ENCODE results near the gene GJC1. TPM values are rescaled to one million over a fixed set of nuclear protein-coding genes. Genes with fewer than 3 reads are reported as not detected.

Gene GJC1
- total and polyA plus RNA-seq, 2 donors (not counting 3 experiments of a cell fraction or from before 2014, with no cell fraction given) = 13.8 to 39.7 TPM

DNA sequence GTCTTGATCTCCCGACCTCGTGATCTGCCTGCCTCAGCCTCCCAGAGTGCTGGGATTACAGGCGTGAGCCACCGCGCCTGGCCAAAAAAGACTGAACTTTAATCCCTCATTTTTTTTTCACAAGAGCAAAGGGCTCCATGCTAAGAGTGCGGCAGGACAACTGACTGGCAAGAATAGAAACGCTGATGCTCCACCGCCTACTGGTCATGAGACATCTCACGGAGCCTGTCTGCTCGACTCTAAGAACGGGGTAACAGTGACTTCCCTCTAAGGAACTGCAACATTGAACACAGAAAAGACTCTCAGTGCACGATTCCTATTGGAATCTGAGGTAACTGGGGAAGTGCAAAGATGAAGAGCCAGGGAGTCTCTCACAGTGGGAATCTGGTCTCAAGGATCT, 41.5 kb upstream of the GJC1 start:
- Histone ChIP-seq H3K79me2 (ENCODE audit: control insufficient read depth, insufficient read depth, low read length) (no peaks in the 10 kb centered on the region), H3K9me1 (replicated peaks; ENCODE audit: control insufficient read depth, extremely low read depth, insufficient read depth, low read length) (no peaks in the 10 kb centered on the region), H3K9ac (replicated peaks; ENCODE audit: extremely low read depth, insufficient read depth, low read length) (no peak overlapping the region), H3K27ac (ENCODE audit: insufficient read depth, low read depth, low read length) (no peak overlapping the region), H3K27me3 (ENCODE audit: control insufficient read depth in 2 of 2, insufficient read depth in 2 of 2, low read length in 2 of 2) (no peaks in the 10 kb centered on the region), H3K4me1 (ENCODE audit: control insufficient read depth, extremely low read depth, insufficient read depth, low read length) (peaks cover 20% of the 10 kb centered on the region), H3K4me2 (ENCODE audit: insufficient read depth, low read length) (no peak overlapping the region), H3K4me3 (replicated peaks in 1 of 3; ENCODE audit: insufficient read depth in 1 of 3, low read depth in 1 of 3, low read length in 3 of 3) (no peak overlapping the region), H2AFZ (ENCODE audit: low read depth, low read length) (no peak overlapping the region), H3K36me3 (ENCODE audit: control insufficient read depth in 2 of 2, extremely low read depth in 1 of 2, insufficient read depth in 2 of 2, low read length in 2 of 2) (peaks cover 20 to 37% of the 10 kb centered on the region in 2 experiments), H3K9me3 (replicated peaks; ENCODE audit: control insufficient read depth, insufficient read depth, low read length) (no peaks in the 10 kb centered on the region), H4K20me1 (replicated peaks; ENCODE audit: control insufficient read depth, extremely low read depth, insufficient read depth, low read length) (no peaks in the 10 kb centered on the region)
- no TSS peak for BruUV-seq (replicated peaks)
- POLR2A ChIA-PET = no interaction called here
- no peak for DNase-seq (ENCODE audit: low read depth, low spot score)
- intact Hi-C loops (cut with micrococcal nuclease) = no loop called here
- CTCF ChIA-PET = interaction anchor here (0.6 to 16.1 kb wide), 3 partner anchors 14 to 264 kb away, joined by 3 to 368 read pairs (median 4); partner anchors contain the start of gene ACBD4
- no peak for FAIRE-seq
- TF ChIP-seq, protein P1, sequence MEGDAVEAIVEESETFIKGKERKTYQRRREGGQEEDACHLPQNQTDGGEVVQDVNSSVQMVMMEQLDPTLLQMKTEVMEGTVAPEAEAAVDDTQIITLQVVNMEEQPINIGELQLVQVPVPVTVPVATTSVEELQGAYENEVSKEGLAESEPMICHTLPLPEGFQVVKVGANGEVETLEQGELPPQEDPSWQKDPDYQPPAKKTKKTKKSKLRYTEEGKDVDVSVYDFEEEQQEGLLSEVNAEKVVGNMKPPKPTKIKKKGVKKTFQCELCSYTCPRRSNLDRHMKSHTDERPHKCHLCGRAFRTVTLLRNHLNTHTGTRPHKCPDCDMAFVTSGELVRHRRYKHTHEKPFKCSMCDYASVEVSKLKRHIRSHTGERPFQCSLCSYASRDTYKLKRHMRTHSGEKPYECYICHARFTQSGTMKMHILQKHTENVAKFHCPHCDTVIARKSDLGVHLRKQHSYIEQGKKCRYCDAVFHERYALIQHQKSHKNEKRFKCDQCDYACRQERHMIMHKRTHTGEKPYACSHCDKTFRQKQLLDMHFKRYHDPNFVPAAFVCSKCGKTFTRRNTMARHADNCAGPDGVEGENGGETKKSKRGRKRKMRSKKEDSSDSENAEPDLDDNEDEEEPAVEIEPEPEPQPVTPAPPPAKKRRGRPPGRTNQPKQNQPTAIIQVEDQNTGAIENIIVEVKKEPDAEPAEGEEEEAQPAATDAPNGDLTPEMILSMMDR (IDR thresholded peaks at IDR 0.05; ENCODE audit: extremely low read depth in 1 of 2, insufficient read depth in 1 of 2, low read depth in 1 of 2, low read length in 2 of 2) = no peak
- TF ChIP-seq MYC (IDR thresholded peaks at IDR 0.05; ENCODE audit: low read depth, low read length) (no peak), EZH2 (IDR thresholded peaks at IDR 0.05; ENCODE audit: borderline replicate concordance, low read depth, low read length, severe bottlenecking) (no peak), JUN (IDR thresholded peaks at IDR 0.05; ENCODE audit: borderline replicate concordance, insufficient read depth, insufficient read length, low read depth) (no peak), FOS (IDR thresholded peaks at IDR 0.05; ENCODE audit: borderline replicate concordance, insufficient read depth, low read length) (no peak), POLR2AphosphoS5 (IDR thresholded peaks at IDR 0.05; ENCODE audit: insufficient read depth, low read depth, low read length) (no peak), GATA2 (IDR thresholded peaks at IDR 0.05; ENCODE audit: insufficient read depth, insufficient read length, low read depth, low read length) (no peak), POLR2A (IDR thresholded peaks at IDR 0.05; ENCODE audit: low read depth, low read length) (no peak)
- TF ChIP-seq, protein P2, sequence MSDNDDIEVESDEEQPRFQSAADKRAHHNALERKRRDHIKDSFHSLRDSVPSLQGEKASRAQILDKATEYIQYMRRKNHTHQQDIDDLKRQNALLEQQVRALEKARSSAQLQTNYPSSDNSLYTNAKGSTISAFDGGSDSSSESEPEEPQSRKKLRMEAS (IDR thresholded peaks at IDR 0.05; ENCODE audit: insufficient read depth, insufficient read length) = no peak
- dilution Hi-C loops (cut with MboI; ENCODE audit: extremely low pct_ligation_motif_present, low sequenced_read_pairs) = loop anchor here (25.0 kb wide), 1 partner anchor 109 kb away; the partner anchor contains the start of gene ADAM11
